Stromal cell of bone marrow (primary cell): Measurements from ENCODE around the gene IQSEC3.

Experiments
- DNase-seq: peaks from one replicate; pipeline ENCODE4 v3.0.0-alpha.2; 2012; ENCODE audit warnings: low read depth

The IQSEC3 gene

GRCh38 chr12:80681-81190 lies 14.2 kb downstream of the IQSEC3 start:
- no peak for DNase-seq

GRCh38 chr12:82740-83139 lies 16.2 kb downstream of the IQSEC3 start:
- no peak for DNase-seq

DNA sequence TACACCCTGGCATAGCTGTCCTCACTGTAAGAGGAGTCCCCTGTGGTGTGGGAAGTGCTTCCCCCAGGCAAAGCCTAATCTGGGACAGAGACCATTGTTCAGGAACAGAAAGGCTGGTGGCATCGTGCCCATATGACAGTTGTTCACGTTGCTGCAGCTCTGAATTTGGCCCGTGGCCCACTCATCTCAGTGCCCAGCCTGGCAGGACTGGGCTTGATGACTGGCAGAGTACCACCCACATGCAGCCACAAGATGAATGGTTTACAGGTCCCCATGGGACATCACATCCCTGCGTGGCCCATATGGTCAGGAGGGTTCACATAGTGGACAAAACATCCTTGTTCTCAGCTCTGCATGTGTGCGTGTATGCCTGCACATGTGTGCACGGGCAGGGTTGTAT lies 17.5 kb downstream of the IQSEC3 start:
- no peak for DNase-seq

- DNase-seq, result no peak
Observed at GRCh38 chr12:85191-85666, 18.7 kb downstream of the IQSEC3 start.

GRCh38 chr12:87315-87714 lies 20.7 kb downstream of the IQSEC3 start:
- DNase-seq, result no peak

DNA sequence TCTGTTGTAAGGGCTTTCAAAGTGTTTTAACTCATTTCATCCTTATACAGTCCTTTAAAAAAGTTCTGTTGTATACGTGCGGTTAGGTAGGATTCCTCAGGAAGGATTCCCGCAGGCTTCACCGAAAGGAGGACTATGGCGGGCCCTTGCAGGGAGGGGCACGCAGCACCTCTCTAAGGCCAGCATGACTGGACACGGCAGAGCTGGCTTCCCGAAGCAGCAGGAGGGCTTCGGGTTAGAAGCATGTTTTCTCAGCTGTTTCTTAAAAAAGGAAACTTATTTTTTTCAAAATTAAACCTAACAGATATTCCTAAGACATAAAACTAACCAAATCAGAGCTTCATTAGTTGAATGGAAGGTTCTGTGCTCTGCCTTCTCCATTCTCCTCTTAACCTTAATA lies 21.3 kb downstream of the IQSEC3 start:
- no peak for DNase-seq

GRCh38 chr12:89653-90052 lies 23.1 kb downstream of the IQSEC3 start:
- DNase-seq, result no peak

GRCh38 chr12:91213-91612 lies 24.6 kb downstream of the IQSEC3 start:
- no peak for DNase-seq

DNA sequence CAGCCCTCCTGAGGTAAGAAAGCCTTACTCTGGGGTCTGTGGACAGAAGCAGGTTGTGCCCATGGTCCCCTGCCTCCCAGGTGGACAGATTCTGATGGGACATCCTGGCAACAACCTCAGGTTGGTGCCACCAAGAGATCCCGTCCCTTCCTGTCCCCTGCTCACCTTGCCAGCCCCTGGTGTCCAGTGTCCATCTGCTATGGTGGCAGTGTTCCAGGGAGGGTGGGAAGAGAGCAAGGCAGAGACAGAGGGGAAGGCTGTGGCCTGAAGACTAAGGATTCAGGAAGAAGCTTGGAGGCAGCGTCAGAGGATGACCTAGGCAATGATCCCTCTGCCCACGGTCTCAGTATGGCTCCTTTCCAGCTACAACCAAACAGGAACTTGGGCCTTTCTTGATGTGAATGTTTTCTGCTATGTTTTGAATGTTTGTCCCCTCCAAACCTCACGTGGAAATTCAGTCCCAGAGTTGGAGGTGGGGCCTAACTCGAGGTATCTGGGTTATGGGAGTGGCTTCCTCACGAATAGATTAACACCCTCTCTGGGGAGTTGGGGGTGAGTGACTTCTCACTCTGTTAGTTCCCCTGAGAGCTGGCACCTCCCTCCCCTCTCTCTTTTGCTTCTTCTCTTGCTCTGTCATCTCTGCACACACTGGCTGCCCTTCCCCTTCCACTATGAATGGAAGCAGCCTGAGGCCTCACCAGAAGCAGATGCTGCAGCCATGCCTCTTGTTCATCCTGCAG lies 26.9 kb downstream of the IQSEC3 start:
- DNase-seq, result no peak

DNA sequence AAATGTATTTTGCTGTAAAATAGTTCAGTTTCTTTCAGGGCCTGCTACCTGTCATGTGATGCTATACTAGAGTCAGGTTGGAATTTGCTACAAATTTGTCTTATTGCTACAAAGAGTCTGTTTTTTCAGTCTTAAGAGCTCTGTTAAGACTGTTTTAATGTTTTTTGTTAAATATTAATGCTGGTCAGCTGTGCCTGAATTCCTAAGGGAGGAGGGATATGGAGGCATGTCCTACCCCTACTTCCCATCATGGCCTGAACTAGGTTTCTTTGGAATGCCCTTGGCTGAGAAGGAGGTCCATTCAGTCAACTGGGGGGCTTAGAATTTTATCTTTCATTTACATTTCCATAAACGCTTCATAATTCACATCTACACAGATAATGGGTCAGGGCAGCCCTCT lies 30.0 kb downstream of the IQSEC3 start:
- no peak for DNase-seq

DNA sequence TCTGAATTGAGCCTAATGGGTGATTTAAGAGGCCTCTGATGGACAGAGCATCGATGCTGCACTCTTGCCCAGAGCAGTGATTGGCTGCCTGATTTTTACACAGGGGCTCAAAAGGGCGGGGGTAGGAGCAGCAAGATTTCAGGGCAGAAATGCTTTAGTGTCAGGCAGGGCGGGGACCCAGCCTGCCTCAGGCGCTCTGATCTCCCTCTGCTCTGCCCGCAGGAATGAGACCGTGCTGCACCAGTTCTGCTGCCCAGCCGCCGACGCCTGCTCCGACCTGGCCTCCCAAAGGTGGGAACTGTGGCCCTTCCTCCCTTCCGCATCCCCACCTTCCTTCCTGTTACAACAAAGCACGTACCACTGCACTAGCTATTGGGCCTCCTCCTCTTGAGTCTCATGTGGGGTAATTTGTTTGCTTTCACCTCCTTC lies 32.4 kb downstream of the IQSEC3 start:
- DNase-seq, result no peak

DNA sequence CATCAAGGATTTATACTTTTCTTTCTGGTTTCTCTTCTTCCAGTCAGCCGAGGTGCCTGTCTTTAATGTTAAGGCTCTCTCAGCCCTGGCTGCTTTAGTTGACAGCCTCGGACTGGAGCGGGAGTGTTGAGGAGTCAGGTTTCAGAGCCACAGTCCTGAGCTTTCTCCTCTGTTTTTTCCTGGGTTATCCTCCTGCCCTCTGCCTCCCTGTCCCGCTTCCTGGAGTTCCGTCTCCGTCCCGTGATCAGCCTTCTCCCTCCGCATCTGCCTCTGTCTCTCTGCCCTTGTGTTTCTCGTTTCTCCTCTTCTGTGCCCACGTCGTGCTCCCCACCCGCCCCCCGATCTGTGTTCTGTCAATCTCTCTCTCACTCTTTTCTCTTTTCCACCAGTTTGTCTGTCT lies 33.0 kb downstream of the IQSEC3 start:
- no peak for DNase-seq

GRCh38 chr12:101969-102878 lies 35.7 kb downstream of the IQSEC3 start:
- no peak for DNase-seq

DNA sequence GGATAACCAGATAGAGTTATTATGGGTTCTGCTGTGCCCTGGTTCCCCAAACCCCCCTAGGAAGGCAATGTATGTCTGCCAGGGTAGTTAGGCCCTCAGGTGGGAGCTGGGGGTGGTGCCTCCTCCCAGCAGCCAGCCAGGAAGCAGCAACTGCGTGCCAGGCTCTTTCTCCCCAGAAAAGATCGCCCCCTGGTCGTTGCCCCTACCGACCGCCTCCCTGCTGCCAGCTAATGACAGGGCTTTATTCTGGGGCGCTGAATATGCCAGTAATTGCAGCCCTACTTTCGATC lies 36.3 kb downstream of the IQSEC3 start:
- DNase-seq, result no peak

DNA sequence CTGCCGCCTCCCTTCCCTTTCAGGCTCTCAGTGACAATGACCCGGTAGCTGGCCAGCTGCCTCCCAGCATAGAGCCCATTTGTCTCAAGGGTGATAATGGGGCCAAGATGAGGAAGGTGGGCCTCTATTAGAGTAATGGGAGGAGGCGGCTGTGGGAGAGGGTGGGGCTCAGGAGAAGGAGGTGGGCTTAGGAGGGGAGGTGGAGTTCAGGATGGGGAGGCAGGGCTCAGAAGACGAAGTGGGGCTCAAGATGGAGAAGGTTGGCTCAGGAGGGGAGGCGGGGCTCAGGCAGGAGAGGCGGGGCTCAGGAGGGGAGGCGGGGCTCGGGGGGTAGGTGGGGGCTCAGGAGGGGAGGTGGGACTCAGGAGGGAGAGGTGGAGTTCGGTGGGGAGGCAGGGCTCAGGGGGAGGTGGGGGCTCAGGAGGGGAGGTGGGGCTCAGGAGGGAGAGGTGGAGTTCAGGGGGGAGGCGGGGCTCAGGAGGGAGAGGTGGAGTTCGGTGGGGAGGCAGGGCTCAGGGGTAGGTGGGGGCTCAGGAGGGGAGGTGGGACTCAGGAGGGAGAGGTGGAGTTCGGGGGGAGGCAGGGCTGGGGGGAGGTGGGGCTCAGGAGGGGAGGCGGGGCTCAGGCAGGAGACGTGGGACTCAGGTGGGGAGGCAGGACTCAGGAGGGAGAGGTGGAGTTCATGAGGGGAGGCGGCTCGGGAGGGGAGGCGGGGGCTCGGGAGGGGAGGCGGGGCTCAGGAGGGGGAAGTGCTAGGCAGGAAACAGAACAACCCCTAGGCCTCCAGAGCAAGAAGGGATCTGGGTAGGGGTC lies 36.8 kb downstream of the IQSEC3 start:
- no peak for DNase-seq

- no peak for DNase-seq
Observed at GRCh38 chr12:104551-105081, 38.0 kb downstream of the IQSEC3 start.

DNA sequence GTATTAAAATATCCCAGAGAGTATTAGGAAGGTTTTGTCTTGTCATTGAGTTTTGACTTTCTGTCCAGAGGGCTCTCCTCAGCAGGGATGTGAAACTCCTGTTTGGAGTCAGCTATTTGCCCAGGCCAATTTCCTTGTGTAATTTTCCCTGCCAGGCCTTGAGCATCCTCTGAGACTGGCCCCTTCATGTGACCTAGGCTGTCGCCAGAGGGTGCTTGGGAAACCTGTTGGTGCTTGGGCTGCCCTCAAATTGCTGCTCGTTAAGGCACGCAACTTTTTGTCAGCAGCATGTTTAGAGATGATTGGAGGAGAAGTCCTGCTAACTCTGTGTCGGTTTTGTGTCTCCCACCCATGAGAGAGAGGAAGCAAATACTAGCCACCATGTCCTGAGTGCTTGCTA lies 39.1 kb downstream of the IQSEC3 start:
- DNase-seq, result no peak

GRCh38 chr12:106118-106591 lies 39.6 kb downstream of the IQSEC3 start:
- DNase-seq, result no peak

DNA sequence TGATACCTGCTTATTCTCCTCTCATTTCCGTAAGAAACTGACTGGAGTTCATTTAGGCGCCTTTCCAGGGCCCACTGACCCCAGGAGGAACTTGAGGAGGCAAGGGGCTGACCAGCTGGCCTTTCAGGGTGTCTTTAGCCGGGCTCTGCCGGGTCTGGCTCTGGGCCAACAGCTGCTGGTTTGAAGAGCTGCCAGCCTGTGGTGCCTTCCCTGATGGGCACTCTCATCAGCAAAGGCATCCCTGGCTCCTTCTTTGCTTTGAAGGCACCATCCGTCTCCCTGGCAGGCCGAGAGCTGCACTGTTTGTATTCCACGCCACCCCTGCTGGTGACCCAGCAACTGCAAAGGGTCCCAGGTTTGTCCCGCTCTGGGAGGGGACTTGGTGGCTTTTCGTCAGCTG lies 42.0 kb downstream of the IQSEC3 start:
- no peak for DNase-seq

DNA sequence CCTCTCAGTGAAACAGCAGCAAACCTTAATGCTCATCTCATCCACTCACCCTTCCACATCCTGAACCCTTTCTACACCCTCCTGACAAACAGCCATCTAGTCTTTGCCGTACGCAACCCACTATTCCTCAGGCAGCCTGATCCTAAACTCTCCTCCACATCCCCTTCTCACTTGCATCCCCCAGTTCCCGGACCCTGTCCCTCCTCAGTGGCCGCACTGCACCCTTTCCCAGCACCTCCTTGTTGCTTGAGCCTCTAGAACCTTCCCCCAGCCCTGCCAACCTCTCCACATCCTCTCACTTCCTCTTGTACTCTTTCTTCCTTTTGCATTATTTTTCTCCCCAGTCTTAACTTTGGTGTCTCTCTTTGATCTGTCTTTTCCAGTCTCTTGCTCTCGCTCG lies 42.9 kb downstream of the IQSEC3 start:
- DNase-seq, result no peak

DNA sequence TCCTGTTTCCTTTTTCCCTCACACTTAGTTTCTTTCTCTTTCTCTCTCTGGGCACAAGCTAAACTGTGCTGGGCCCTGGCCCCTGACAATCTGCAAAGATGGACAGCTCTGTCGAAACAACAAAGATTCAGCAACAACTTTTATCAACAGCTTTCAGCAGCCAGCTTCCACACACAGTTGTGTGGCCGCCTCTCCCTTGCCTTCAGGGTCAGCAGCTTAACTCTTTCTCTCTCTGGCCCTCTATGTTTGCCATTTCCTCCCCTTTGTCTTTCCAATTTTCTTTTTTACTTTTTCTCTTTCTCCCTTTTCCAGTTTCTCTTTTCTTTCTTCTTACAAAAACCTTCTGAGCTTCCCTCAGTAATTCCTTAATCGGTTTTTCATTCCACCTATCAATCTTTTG lies 43.3 kb downstream of the IQSEC3 start:
- no peak for DNase-seq
